ENCODE measurements around the gene RCC1. TPM values are rescaled to one million over a fixed set of nuclear protein-coding genes. Genes with fewer than 3 reads are reported as not detected.
"Not testable (repeated sequence)": the region's sequence is repeated elsewhere in the genome, so short reads cannot be mapped to it uniquely, and the experiment has no call there.

RCC1 gene
- total RNA-seq (2014; rRNA removed; shearing (Covaris generic)): 63.2 and 65.6 TPM in 2 replicates

GRCh38 chr1:28505406-28506187, at the start of gene RCC1:
TSS of gene RCC1 (plus strand) at chr1:28506043. CDS start at chr1:28529867, 23,824 bp downstream.
- peak; percentile 98 for DNase-seq (ENCODE audit: low spot score)

GRCh38 chr1:28456078-28456477, 49.8 kb upstream of the RCC1 start:
- DNase-seq (ENCODE audit: low spot score): peak; percentile 42

- no peak for DNase-seq (ENCODE audit: low spot score)
These were observed 48.2 kb upstream of the RCC1 start for GRCh38 chr1:28457678-28458077.

DNA sequence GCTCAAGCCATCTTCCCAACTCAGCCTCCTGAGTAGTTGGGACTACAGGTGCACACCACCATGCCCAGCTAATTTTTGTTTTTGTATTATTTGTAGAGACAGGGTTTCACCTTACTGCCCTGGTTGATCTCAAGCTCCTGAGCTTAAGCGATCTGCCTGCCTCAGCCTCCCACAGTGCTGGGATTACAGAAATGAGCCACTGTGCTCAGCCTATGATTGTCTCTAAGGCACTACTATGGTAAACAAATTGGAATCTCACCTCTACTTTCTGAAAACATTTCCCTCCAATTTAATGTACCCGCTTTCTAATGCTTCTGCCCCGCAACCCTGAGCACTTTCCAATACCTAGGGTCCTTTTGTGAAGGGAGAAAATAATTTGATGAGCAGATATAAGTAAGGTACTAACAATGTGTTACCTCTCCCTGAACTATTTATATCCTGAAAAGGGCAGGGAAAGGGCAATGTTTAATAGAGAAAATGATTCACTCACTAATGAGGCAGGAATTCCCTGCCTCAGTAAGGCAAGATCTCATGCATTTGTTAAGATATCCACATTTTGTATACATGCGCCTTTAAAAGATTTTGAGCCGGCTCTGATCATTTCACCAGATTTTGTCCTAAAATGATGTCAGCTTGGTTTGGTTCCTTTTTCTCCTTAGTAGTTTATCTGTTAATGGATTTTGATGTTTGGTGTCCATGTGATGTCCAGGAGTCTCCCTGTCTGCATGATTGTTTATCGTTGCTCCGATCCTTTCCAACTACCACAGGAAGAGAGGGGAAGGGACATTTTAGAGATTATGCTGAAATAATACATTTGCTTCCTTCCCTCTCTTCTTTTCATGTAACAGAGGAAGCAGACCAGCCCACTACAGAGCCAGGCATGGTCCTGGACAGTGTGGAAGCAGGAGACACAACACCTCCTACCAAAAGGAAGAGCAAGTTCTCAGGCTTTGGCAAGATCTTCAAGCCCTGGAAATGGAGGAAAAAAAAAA, 47.3 kb upstream of the RCC1 start:
- DNase-seq (ENCODE audit: low spot score): no peak

- no peak for DNase-seq (ENCODE audit: low spot score)
These were observed 39.5 kb upstream of the RCC1 start for GRCh38 chr1:28466226-28466778.

DNA sequence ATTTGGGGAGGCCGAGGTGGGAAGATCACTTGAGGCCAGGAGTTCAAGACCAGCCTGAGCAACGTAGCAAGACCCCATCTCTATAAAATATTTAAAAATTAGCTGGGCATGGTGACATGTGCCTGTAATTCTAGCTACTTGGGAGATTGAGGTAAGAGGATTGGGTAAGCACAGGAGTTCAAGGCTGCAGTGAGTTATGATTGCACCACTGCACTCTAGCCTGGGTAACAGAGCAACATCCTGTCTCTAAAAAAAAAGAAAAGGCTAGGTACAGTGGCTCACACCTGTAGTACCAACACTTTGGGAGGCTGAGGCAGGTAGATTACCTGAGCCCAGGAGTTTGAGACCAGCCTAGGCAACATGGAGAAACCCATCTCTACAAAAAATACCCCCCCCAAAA, 35.7 kb upstream of the RCC1 start:
- no peak for DNase-seq (ENCODE audit: low spot score)

- DNase-seq (ENCODE audit: low spot score): not testable (repeated sequence)
These were observed 26.3 kb upstream of the RCC1 start for GRCh38 chr1:28479497-28479896.

- no peak for DNase-seq (ENCODE audit: low spot score)
These were observed 25.5 kb upstream of the RCC1 start for GRCh38 chr1:28480308-28480707.

DNA sequence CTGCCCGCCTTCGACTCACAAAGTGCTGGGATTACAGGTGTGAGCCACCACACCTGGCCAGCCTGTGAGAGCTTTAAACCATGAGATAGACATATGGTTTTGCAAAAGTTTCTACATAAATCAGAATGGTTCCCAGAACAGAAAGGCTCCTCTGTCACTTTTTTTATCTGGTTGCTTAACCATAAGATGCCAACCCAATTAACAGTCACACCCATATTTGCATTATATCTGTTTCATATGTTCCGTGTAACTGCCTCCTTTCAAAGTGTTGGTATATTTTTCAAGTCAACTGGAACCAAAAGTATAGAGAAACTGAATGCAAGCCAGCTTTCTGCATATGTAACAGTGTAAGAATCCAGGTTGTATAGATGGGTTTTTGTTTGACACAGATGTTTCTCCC, 23.7 kb upstream of the RCC1 start:
- no peak for DNase-seq (ENCODE audit: low spot score)

DNA sequence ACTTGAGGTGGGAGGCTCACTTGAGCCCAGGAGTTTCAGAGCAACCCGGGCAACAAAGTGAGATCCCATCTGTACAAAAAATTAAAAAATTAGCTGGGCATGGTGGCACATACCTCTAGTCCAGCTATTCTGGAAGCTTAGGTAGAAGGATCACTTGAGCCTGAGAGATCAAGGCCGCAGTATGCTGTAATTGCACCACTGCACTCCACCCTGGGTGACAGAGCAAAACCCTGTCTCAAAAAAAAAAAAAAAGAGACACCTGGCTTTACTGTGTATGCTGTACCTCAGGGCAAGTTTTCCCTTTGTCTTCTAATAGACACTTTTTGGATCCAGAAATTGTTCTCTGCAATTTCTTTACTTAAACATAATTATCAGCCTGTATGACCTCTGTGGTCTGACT, 23.1 kb upstream of the RCC1 start:
- no peak for DNase-seq (ENCODE audit: low spot score)

GRCh38 chr1:28494737-28495136, 11.1 kb upstream of the RCC1 start:
- no peak for DNase-seq (ENCODE audit: low spot score)

DNA sequence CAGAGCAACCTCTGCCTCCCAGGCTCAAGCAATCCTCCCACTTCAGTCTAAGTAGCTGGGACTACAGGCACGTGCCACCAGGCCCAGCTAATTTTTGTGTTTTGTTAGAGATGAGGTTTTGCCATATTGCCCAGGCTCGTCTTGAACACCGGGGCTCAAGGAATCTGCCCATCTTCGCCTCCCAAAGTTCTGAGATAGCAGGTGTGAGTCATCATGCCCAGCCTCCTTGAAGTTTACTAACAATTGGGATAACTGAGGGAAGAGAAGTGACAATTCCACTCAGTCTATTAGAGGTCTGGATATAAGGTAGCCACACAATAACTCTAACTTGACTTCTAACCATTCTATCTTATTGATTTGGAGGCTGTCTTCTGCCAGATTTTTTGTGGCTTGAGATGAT, 6.3 kb upstream of the RCC1 start:
- no peak for DNase-seq (ENCODE audit: low spot score)

GRCh38 chr1:28501925-28502324, 3.9 kb upstream of the RCC1 start:
- no peak for DNase-seq (ENCODE audit: low spot score)

DNA sequence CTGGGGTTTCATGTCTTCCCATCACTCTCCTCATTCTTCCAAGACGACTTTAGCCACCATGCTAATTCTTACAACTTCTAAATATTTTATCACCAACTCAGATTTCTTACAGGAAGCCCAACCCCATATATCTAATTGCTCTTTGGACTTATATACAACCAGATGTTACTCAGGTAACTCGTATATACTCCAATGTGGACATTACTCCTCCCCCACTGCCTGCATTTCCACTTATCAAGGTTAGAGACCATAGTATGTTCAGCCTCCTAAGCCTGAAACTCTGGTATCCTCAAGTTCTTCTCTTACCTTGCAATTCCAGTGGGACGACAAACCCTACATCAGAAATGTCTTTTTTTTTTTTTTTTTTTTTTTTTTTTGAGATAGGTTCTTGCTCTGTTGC, 2.7 kb upstream of the RCC1 start:
- DNase-seq (ENCODE audit: low spot score): no peak

DNA sequence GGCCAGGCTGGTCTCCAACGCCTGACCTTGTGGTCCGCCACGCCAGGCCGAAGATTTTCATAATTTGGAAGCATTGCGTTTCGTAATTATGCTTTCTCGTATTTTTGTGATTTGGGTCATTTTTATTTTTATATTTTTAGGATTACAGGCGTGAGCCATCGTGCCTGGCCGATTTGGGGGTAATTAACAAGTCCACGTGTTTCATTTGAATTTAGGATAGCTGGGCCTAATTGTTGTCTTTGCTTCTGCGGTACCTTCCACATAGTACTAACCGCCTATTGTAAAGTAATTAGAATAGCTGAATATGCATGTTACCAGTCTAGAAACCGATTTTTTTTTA, 1.0 kb downstream of the RCC1 start:
- DNase-seq (ENCODE audit: low spot score): no peak

DNA sequence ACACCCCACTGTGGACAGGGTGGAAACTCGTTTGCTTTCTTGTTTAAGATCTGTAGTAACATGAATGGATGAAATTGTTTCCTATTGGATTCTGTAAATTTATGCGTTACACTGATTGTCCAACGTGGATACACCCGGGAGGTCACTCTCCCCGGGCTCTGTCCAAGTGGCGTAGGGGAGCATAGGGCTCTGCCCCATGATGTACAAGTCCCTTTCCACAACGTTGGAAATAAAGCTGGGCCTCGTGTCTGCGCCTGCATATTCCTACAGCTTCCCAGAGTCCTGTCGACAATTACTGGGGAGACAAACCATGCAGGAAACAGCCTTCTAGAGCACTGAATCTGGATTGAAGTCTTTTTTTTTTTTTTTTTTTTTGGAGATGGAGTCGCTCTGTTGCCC, 1.4 kb downstream of the RCC1 start:
- DNase-seq (ENCODE audit: low spot score): no peak

- DNase-seq (ENCODE audit: low spot score): no peak
These were observed 2.0 kb downstream of the RCC1 start for GRCh38 chr1:28507646-28508434.

DNA sequence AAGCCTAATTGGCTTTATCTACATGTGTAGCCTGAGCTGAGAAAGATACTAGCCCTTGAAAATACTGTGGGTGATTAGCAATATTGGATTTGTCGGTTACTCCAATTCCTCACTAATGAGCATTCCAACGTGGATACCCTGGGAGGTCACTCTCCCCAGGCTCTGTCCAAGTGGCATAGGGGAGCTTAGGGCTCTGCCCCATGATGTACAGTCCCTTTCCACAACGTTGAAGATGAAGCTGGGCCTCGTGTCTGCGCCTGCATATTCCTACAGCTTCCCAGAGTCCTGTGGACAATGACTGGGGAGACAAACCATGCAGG, 2.6 kb downstream of the RCC1 start:
- no peak for DNase-seq (ENCODE audit: low spot score)

DNA sequence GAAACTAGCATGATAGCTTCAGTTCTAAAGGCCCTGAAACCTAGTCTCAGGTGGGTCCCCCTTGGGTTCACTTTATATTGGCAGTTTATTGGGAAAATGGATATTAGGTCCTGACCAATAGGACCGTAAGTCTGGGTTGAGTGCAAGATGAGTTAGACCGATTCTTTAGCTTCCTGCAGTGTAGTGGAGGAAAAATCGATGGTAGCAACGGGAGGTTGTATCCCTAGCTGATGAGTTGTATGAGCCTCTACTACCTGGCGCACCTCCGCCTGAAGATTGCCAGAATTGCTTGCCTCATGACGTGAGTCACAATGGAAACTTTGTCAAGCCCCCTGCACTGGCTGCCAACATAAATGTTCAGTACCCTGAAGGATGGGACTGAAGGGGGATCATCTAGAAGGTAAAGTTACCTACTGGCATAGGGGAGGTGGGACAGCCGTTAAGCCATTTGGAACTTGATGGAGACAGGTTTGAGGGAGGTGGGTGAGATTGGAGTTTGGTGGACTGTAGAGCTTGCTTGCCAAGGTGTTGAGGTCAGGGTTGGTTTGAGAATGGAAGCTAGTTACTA, 3.9 kb downstream of the RCC1 start:
- no peak for DNase-seq (ENCODE audit: low spot score)

GRCh38 chr1:28510273-28510969, 4.6 kb downstream of the RCC1 start:
- peak; percentile 51 for DNase-seq (ENCODE audit: low spot score)

GRCh38 chr1:28510970-28511440, 5.2 kb downstream of the RCC1 start:
- peak; percentile 55 for DNase-seq (ENCODE audit: low spot score)
